Measurements from ENCODE around the gene NFIA. TPM values are rescaled to one million over a fixed set of nuclear protein-coding genes. Genes with fewer than 3 reads are reported as not detected.

Gene NFIA
- total and polyA plus RNA-seq, 9 of the 15 experiments (the other 6 are each of a cell fraction or from before 2014, with no cell fraction given) = 5.3 to 24.9 (median 9.8) TPM

DNA sequence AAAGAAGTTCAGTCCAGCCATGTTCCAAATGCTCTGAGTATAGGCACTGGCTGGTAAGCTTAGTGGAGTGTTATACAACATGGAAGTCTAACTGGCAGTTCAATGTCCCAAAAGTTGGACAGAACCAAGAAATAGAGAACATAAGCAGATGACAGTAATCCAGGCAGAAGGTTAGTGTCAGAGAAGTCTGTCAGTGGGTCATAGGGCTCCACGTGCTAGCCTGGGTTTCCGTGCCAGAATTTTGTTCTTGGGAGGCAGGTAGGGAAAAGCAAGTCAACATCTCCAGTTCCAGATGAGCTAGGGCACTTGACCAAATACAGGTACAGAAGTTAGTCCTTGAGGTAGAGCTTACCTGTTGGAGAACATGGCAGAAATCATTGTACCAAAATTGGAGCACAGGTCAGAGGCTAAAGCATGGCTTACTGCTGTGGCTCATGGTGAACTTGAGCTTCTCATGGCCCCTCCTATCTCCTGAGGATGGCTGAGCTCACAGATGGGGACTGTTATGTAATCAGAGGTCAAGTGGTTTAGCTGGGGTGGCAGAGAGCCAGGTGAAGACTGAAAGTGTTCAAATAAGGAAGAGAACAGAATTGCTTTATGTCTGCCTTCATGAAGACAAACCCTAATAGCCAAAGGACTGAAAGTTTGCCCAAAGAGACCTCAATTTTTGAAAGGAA is 170.8 kb downstream of the NFIA start (continued):
- TF ChIP-seq, protein P1, sequence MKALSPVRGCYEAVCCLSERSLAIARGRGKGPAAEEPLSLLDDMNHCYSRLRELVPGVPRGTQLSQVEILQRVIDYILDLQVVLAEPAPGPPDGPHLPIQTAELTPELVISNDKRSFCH (CRISPR knock-in tag; IDR thresholded peaks at IDR 0.05) = no peak
- TF ChIP-seq, protein P1 (tag; IDR thresholded peaks at IDR 0.05) = peak; percentile 80; the same call in 1 of the 2 replicates
- TF ChIP-seq, protein P2, sequence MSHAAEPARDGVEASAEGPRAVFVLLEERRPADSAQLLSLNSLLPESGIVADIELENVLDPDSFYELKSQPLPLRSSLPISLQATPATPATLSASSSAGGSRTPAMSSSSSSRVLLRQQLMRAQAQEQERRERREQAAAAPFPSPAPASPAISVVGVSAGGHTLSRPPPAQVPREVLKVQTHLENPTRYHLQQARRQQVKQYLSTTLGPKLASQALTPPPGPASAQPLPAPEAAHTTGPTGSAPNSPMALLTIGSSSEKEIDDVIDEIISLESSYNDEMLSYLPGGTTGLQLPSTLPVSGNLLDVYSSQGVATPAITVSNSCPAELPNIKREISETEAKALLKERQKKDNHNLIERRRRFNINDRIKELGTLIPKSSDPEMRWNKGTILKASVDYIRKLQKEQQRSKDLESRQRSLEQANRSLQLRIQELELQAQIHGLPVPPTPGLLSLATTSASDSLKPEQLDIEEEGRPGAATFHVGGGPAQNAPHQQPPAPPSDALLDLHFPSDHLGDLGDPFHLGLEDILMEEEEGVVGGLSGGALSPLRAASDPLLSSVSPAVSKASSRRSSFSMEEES (CRISPR knock-in tag; IDR thresholded peaks at IDR 0.05) = no peak
- peak; percentile 46; the same call in 1 of the 2 replicates for TF ChIP-seq DDX20 (tag; IDR thresholded peaks at IDR 0.05; ENCODE audit: low read depth)
- peak; percentile 81 for TF ChIP-seq SMAD4 (CRISPR knock-in tag; conservative IDR thresholded peaks at IDR 0.05)
- TF ChIP-seq, protein P3, sequence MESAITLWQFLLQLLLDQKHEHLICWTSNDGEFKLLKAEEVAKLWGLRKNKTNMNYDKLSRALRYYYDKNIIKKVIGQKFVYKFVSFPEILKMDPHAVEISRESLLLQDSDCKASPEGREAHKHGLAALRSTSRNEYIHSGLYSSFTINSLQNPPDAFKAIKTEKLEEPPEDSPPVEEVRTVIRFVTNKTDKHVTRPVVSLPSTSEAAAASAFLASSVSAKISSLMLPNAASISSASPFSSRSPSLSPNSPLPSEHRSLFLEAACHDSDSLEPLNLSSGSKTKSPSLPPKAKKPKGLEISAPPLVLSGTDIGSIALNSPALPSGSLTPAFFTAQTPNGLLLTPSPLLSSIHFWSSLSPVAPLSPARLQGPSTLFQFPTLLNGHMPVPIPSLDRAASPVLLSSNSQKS (CRISPR knock-in tag; IDR thresholded peaks at IDR 0.05) = no peak
- no peak for TF ChIP-seq ZNF57 (CRISPR knock-in tag; IDR thresholded peaks at IDR 0.05)
- TF ChIP-seq, protein P4, sequence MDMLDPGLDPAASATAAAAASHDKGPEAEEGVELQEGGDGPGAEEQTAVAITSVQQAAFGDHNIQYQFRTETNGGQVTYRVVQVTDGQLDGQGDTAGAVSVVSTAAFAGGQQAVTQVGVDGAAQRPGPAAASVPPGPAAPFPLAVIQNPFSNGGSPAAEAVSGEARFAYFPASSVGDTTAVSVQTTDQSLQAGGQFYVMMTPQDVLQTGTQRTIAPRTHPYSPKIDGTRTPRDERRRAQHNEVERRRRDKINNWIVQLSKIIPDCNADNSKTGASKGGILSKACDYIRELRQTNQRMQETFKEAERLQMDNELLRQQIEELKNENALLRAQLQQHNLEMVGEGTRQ (CRISPR knock-in tag; IDR thresholded peaks at IDR 0.05) = no peak
- TF ChIP-seq POLR2A (conservative IDR thresholded peaks at IDR 0.05) = peak; percentile 60
- peak; percentile 93 for TF ChIP-seq EP400 (IDR thresholded peaks at IDR 0.05)
- TF ChIP-seq, protein P5, sequence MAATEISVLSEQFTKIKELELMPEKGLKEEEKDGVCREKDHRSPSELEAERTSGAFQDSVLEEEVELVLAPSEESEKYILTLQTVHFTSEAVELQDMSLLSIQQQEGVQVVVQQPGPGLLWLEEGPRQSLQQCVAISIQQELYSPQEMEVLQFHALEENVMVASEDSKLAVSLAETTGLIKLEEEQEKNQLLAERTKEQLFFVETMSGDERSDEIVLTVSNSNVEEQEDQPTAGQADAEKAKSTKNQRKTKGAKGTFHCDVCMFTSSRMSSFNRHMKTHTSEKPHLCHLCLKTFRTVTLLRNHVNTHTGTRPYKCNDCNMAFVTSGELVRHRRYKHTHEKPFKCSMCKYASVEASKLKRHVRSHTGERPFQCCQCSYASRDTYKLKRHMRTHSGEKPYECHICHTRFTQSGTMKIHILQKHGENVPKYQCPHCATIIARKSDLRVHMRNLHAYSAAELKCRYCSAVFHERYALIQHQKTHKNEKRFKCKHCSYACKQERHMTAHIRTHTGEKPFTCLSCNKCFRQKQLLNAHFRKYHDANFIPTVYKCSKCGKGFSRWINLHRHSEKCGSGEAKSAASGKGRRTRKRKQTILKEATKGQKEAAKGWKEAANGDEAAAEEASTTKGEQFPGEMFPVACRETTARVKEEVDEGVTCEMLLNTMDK (IDR thresholded peaks at IDR 0.05; ENCODE audit: borderline replicate concordance, insufficient read depth, low read depth, low read length, poor library complexity, severe bottlenecking) = no peak
- TF ChIP-seq ZNF239 (CRISPR knock-in tag; IDR thresholded peaks at IDR 0.05) = no peak
- TF ChIP-seq STAG1 (CRISPR knock-in tag; IDR thresholded peaks at IDR 0.05; ENCODE audit: borderline replicate concordance) = no peak
- TF ChIP-seq, protein P6, sequence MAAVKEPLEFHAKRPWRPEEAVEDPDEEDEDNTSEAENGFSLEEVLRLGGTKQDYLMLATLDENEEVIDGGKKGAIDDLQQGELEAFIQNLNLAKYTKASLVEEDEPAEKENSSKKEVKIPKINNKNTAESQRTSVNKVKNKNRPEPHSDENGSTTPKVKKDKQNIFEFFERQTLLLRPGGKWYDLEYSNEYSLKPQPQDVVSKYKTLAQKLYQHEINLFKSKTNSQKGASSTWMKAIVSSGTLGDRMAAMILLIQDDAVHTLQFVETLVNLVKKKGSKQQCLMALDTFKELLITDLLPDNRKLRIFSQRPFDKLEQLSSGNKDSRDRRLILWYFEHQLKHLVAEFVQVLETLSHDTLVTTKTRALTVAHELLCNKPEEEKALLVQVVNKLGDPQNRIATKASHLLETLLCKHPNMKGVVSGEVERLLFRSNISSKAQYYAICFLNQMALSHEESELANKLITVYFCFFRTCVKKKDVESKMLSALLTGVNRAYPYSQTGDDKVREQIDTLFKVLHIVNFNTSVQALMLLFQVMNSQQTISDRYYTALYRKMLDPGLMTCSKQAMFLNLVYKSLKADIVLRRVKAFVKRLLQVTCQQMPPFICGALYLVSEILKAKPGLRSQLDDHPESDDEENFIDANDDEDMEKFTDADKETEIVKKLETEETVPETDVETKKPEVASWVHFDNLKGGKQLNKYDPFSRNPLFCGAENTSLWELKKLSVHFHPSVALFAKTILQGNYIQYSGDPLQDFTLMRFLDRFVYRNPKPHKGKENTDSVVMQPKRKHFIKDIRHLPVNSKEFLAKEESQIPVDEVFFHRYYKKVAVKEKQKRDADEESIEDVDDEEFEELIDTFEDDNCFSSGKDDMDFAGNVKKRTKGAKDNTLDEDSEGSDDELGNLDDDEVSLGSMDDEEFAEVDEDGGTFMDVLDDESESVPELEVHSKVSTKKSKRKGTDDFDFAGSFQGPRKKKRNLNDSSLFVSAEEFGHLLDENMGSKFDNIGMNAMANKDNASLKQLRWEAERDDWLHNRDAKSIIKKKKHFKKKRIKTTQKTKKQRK (IDR thresholded peaks at IDR 0.05; ENCODE audit: borderline replicate concordance, low read depth, low read length) = no peak
- TF ChIP-seq CREB1 (IDR thresholded peaks at IDR 0.05) = 0 out of 2 replicates have a peak, but pooled peaks have one; percentile 43
- no peak for TF ChIP-seq CREB1 (CRISPR knock-in tag; IDR thresholded peaks at IDR 0.05)
- no peak for TF ChIP-seq ZNF695 (CRISPR knock-in tag; IDR thresholded peaks at IDR 0.05)
- no peak for TF ChIP-seq OTX1 (CRISPR knock-in tag; IDR thresholded peaks at IDR 0.05)
- TF ChIP-seq TCF7 (IDR thresholded peaks at IDR 0.05; ENCODE audit: borderline replicate concordance) = no peak
